ENCODE measurements around the gene ECEL1. TPM values are rescaled to one million over a fixed set of nuclear protein-coding genes. Genes with fewer than 3 reads are reported as not detected.

The ECEL1 gene
- total and polyA plus RNA-seq, 2 of the 4 experiments (the other 2 are of a cell fraction): not detected

DNA sequence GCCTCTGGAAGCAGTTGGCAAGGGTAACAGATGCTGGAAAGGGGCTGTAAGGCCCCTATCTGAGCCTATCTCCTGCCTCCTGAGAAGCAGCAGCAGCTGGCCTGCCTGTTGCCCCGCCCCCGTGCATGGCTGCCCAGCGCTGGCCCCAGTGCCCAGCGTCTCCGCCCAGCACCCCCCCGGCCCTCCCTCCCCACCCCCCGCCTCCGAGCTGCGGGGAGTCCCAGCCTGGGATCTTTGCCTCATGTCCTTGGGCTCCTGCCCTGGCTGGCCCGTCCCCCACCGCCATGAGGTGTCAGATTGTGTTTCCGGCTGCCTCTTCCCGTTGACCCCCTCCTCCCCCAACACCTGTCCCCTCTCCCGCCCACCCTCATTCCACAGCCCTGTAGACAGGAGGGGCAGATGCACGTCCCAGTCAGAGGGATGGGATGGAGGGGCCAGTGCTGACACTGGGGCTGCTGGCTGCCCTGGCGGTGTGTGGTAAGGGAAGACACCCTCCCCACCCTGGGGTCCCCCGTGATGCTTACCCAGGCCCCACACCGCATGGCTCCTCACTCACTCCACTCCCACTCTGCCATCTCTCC is 38.2 kb upstream of the ECEL1 start, which contains the start of gene CHRND:
TSS of gene CHRND (plus strand) at position 370 of the 581 bp plus-strand sequence. CDS start at position 426, 56 bp downstream.
- POLR2A ChIA-PET (ENCODE audit: unreplicated experiment): no interaction called here
- dilution Hi-C loops (cut with HindIII; ENCODE audit: low sequenced_read_pairs, unreplicated experiment) (no loop called here), intact Hi-C loops (cut with micrococcal nuclease) (no loop called here)

More for the DNA sequence above, 38.2 kb upstream of the ECEL1 start, which contains the start of gene CHRND:
- Histone ChIP-seq H3K14ac (replicated peaks; ENCODE audit: low read depth, low read length) (no peak within 1 kb of the TSS), H3K4me1 (ENCODE audit: control insufficient read depth, insufficient read depth, low read length) (no peaks in the 10 kb centered on the region), H3K4me2 (ENCODE audit: low read depth, low read length) (no peak within 1 kb of the TSS), H4K5ac (ENCODE audit: low read depth, low read length) (no peak within 1 kb of the TSS), H3K9ac (ENCODE audit: low read depth, low read length) (no peak within 1 kb of the TSS), H3K27ac (ENCODE audit: insufficient read depth, low read length) (no peak within 1 kb of the TSS), H2BK120ac (ENCODE audit: low read depth, low read length) (no peak within 1 kb of the TSS), H2AFZ (replicated peaks; ENCODE audit: low read length, poor library complexity) (no peak within 1 kb of the TSS), H3K23ac (ENCODE audit: low read depth, low read length) (no peak within 1 kb of the TSS), H3K36me3 (ENCODE audit: control insufficient read depth, insufficient read depth, low read length) (no peaks in the 10 kb centered on the region), H3K27me3 (ENCODE audit: control insufficient read depth, insufficient read depth, low read length) (peaks cover 63% of the 10 kb centered on the region), H3K9me3 (ENCODE audit: control insufficient read depth, insufficient read depth, low read length) (no peaks in the 10 kb centered on the region), H2BK15ac (ENCODE audit: low read depth, low read length) (no peak within 1 kb of the TSS), H3K18ac (ENCODE audit: low read depth, low read length) (no peak within 1 kb of the TSS), H3K9me1 (ENCODE audit: insufficient read depth, low read length) (no peaks in the 10 kb centered on the region), H4K20me1 (ENCODE audit: insufficient read depth, low read length) (no peaks in the 10 kb centered on the region), H2AK9ac (replicated peaks; ENCODE audit: low read depth, low read length, poor library complexity) (no peak within 1 kb of the TSS), H2AK5ac (ENCODE audit: low read depth, low read length) (no peak within 1 kb of the TSS), H2BK20ac (ENCODE audit: low read depth, low read length) (no peak within 1 kb of the TSS), H3K4ac (ENCODE audit: low read depth, low read length) (no peak within 1 kb of the TSS), H3K56ac (ENCODE audit: extremely low read depth, insufficient read depth, low read length) (no peak within 1 kb of the TSS), H2BK5ac (ENCODE audit: low read depth, low read length, poor library complexity, severe bottlenecking) (no peak within 1 kb of the TSS), H3K4me3 (ENCODE audit: insufficient read depth, low read depth, low read length) (no peak within 1 kb of the TSS), H3K79me1 (ENCODE audit: low read depth in 1 of 2, low read length in 2 of 2) (no peaks in the 10 kb centered on the region), H4K8ac (ENCODE audit: low read depth in 2 of 2, low read length in 2 of 2) (no peak within 1 kb of the TSS), H4K91ac (ENCODE audit: insufficient read depth, low read depth, low read length) (no peak within 1 kb of the TSS)
- TF ChIP-seq MXI1 (IDR thresholded peaks at IDR 0.05; ENCODE audit: borderline replicate concordance, low read depth, low read length) (no peak), FOS (IDR thresholded peaks at IDR 0.05; ENCODE audit: low read depth, low read length) (no peak), CHD1 (IDR thresholded peaks at IDR 0.05; ENCODE audit: low read depth, low read length) (no peak), SMC3 (IDR thresholded peaks at IDR 0.05; ENCODE audit: low read depth, low read length) (no peak), RFX5 (IDR thresholded peaks at IDR 0.05; ENCODE audit: low read depth, low read length) (no peak), CEBPB (IDR thresholded peaks at IDR 0.05; ENCODE audit: low read depth, low read length) (no peak), POLR2A (IDR thresholded peaks at IDR 0.05; ENCODE audit: low read depth, low read length) (no peak), MAFK (IDR thresholded peaks at IDR 0.05; ENCODE audit: low read depth, low read length) (no peak), BHLHE40 (IDR thresholded peaks at IDR 0.05; ENCODE audit: low read depth, low read length) (no peak), RAD21 (IDR thresholded peaks at IDR 0.05; ENCODE audit: low read length) (no peak), NFE2L2 (IDR thresholded peaks at IDR 0.05; ENCODE audit: low read depth, low read length) (no peak), MAZ (IDR thresholded peaks at IDR 0.05; ENCODE audit: borderline replicate concordance, low read depth, low read length) (no peak)
- TF ChIP-seq, protein P1, sequence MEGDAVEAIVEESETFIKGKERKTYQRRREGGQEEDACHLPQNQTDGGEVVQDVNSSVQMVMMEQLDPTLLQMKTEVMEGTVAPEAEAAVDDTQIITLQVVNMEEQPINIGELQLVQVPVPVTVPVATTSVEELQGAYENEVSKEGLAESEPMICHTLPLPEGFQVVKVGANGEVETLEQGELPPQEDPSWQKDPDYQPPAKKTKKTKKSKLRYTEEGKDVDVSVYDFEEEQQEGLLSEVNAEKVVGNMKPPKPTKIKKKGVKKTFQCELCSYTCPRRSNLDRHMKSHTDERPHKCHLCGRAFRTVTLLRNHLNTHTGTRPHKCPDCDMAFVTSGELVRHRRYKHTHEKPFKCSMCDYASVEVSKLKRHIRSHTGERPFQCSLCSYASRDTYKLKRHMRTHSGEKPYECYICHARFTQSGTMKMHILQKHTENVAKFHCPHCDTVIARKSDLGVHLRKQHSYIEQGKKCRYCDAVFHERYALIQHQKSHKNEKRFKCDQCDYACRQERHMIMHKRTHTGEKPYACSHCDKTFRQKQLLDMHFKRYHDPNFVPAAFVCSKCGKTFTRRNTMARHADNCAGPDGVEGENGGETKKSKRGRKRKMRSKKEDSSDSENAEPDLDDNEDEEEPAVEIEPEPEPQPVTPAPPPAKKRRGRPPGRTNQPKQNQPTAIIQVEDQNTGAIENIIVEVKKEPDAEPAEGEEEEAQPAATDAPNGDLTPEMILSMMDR (conservative IDR thresholded peaks at IDR 0.05; ENCODE audit: low read depth, low read length): no peak
- TF ChIP-seq, protein P2, sequence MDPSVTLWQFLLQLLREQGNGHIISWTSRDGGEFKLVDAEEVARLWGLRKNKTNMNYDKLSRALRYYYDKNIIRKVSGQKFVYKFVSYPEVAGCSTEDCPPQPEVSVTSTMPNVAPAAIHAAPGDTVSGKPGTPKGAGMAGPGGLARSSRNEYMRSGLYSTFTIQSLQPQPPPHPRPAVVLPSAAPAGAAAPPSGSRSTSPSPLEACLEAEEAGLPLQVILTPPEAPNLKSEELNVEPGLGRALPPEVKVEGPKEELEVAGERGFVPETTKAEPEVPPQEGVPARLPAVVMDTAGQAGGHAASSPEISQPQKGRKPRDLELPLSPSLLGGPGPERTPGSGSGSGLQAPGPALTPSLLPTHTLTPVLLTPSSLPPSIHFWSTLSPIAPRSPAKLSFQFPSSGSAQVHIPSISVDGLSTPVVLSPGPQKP (IDR thresholded peaks at IDR 0.05; ENCODE audit: borderline replicate concordance, low read depth, low read length): no peak
- TF ChIP-seq, protein P3, sequence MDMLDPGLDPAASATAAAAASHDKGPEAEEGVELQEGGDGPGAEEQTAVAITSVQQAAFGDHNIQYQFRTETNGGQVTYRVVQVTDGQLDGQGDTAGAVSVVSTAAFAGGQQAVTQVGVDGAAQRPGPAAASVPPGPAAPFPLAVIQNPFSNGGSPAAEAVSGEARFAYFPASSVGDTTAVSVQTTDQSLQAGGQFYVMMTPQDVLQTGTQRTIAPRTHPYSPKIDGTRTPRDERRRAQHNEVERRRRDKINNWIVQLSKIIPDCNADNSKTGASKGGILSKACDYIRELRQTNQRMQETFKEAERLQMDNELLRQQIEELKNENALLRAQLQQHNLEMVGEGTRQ (IDR thresholded peaks at IDR 0.05; ENCODE audit: low read depth, low read length): no peak
- CTCF ChIA-PET: no interaction called here
- ATAC-seq (ENCODE audit: low read depth) (peak; percentile 8; the same call in 1 of the 2 replicates), DNase-seq (no peak)
- 0% methylated on average over 2 of the region's 18 CpGs; no CpG with 5 or more reads in 1 of the 2 experiments for WGBS, 2 experiments (ENCODE audit: extremely low coverage in 2 of 2, insufficient read length in 1 of 2)
- BruUV-seq (replicated peaks): no TSS peak
- in situ Hi-C loops (cut with MboI; ENCODE audit: low sequenced_read_pairs): no loop called here
